ENCODE measurements around the gene NINL.
"Not testable (repeated sequence)": the region's sequence is repeated elsewhere in the genome, so short reads cannot be mapped to it uniquely, and the experiment has no call there.

Gene NINL

DNA sequence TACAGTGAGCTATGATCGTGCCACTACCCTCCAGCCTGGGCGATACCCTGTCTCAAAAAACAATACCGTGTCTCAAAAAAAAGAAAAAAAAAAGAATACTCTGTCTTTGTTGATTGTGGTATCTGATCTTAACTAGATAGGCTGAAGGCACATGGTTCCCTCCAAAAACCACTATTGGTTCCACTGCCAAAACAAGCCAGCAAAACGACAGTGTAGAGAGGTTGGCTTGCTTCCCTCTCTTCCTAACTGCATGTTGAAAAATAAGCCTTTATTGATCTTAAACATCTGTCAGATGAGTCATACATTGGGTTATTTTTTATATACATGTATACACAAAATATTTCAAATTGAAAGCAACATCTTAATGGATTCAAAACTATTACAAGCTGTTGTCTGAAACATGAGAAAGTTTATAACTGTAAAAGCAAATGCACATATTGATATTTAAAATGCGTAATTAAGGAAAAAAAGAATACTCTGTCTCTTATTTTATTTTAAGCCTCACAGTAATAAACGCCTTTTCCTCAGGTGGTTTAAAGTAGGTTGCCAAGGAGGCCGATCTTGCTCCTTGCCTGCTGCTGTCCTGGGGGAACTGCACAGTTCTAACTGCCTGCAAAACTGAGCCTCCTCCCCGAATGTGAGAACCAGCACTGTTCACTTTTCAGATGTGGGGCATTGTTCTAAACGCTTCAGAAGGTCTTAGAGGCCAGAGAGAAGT lies 7.0 kb upstream of the NINL start:
- DNase-seq = no peak

DNA sequence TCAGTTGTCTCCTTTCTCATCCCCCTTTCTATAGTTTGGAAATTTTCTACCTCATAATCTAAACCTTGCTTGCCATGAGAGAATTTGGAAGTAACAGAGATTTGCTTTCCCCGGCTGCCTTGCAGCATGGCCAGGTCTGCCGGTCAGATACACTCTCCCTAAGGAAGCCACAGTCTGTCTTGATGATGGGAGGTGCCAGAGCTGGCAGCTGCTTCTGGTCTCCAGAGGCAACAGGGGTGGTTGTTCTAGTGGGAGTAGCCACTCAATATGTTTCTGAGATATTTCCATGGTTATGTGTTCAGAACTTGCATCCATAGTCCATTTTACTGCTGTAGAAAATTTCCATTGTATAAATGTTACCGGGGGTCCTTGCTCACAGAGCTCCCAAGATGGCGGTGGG lies 5.4 kb upstream of the NINL start:
- DNase-seq = not testable (repeated sequence)

DNA sequence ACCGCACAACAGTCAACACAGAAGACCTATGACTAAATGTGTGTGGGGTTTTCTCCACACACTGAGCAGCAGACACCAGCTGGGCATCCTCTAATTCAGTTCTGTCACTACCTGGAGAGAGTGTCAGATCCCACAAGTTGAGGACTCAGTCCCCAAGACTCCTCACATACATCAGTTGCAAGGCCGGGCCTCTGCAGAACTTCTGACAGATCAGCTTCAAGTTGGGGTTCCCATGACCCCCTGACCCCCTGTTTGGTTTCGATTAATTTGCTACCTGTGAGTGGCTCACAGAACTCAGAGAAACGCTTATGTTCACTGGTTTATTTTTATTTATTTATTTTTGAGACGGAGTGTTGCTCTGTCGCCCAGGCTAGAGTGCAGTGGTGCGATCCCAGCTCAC lies 3.2 kb upstream of the NINL start:
- DNase-seq = no peak

DNA sequence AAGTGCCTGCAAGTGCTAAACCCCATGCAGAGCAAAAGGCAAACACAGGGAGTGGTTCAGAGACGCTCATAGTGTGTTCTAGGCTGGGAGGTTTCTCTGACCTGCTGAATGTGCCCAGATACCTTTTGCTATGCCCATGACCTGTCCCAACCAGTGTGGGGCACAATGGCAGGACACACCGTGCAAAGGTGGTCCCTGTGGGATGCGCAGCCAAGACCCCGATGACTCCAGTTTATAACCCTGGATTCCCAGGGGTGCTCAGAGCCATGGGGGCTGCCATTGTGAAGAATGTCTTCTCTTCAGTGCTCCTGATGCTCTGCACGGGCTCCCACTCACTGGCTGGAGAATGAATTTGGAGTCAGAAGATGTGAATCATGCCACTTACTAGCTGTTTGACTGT lies 2.2 kb upstream of the NINL start:
- DNase-seq = no peak

DNA sequence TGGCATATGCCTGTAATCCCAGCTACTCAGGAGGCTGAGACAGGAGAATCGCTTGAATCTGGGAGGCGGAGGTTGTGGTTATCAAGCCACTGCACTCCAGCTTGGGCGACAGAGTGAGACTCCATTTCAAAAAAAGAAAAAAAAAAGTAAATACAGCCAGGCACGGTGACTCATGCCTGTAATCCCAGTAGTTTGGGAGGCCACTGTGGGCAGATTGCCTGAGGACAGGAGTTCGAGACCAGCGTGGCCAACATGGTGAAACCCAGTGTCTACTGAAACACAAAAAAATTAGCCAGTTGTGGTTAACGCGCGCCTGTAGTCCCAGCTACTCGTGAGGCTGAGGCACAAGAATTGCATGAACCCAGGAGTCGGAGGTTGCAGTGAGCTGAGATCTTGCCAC lies 1.5 kb upstream of the NINL start:
- DNase-seq = no peak

DNA sequence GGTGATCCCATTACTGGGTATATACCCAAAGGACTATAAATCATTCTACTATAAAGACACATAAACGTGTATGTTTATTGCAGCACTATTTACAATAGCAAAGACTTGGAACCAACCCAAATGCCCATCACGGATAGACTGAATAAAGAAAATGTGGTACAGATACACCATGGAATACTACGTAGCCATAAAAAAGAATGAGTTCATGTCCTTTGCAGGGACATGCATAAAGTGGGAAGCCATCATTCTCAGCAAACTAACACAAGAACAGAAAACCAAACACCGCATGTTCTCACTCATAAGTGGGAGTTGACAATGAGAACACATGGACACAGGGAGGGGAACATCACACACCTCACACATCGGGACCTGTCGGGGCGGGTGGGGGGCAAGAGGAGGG lies 1.7 kb downstream of the NINL start:
- not testable (repeated sequence) for DNase-seq

DNA sequence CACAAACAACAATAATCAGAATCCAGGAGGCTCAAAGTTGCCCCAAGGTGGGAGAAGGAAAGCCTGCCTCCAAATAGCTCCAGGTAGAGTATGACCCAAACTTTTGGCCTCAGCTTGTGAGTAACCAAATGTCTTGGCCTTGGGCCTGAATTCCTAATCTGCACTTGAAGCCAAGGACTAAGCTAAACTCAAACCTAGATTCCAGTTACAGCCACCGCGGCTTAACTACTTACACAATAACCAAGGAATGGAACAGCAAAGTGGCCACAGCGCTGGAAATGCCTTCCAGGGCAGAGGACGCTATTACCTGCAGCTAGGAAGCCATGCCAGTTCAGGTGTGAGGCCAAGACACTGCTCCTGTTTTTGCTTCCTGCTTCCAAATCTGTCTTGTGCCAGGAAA lies 4.6 kb downstream of the NINL start:
- DNase-seq = no peak

DNA sequence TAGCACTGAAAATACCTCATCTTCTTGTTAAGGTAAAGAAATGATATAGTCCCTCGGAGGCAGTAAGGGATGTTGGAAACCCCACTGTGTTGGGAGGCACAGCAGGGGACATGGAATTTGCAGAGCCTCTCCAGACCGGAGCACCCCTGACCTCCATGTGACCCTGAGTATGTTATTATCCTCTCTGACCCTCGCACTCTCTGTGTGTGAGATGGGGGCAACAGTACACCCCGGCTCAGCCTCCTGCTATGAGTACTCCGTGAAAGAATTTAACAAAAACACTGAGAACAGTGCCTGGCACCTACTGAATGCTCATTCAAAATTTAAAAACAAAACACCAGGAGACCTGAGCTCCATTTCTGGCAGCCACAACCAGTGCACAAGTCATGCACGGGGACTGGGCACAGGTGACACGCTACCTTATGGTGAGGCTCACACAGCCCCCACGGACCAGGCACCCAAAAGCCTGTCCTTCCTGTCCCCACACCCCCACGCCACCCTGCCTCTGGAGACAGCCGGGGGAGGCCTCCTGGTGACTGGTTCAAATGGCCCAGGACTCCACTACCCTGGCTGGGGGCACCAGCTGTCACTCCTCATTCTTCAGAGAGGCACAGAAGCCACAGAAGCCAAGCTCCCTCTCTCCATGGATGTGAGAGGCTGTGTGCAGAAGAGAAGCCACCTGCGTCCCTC lies 6.1 kb downstream of the NINL start:
- no peak for DNase-seq

DNA sequence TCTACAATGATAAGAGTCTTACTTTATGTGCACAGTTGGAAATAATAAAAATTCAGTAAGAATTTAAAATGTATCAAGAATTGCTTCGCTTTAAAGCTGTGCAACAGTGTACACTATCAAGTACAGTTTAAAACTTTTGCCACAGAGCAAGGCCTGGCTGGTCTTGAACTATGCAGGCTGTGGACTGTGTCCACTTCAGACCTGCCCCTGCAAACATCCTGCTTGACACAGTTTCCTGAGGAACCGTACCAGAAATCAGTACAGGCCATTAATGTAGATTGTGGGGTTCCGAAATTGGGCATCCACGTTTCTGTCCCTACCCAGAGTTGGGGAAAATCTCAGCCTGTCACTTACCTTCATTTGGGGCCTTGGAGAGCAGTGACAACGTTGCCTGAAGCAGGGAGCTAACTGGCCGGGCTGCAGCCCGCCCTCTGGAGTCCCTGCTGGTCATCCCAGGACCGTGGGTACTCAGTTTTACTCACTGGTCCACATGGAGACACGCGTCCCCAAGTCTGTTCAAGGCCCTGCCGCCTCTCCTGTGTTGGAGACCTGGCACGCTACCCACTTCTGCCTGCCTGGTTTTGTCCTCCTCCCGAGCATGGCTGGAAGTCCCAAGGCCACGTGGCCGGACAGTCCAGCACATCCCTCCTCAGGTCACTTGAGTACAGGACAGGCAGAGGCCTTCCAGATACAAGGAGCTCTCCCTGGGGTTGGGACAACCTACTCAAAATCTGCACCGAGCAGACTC lies 8.4 kb downstream of the NINL start:
- DNase-seq = no peak

DNA sequence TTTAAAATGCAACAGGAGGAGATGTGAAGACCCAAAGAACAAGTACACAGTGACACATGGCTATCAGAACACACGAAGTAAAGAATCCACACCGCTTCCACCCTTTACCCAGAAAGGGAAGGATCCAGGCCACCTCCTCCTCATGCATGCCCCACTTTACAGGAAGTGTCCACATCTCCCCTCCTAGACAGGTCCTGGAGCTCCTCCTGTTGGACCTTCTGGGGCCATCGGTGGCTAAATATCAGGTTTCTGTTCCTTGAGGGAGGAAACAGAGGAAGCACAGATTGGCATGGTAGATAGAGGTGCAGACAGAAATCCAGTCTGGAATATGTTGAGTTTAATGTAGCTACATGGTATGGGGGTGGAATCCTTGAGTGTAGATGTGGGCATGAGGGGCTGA lies 10.9 kb downstream of the NINL start:
- peak; percentile 32 to 58 (median 57) for DNase-seq

DNA sequence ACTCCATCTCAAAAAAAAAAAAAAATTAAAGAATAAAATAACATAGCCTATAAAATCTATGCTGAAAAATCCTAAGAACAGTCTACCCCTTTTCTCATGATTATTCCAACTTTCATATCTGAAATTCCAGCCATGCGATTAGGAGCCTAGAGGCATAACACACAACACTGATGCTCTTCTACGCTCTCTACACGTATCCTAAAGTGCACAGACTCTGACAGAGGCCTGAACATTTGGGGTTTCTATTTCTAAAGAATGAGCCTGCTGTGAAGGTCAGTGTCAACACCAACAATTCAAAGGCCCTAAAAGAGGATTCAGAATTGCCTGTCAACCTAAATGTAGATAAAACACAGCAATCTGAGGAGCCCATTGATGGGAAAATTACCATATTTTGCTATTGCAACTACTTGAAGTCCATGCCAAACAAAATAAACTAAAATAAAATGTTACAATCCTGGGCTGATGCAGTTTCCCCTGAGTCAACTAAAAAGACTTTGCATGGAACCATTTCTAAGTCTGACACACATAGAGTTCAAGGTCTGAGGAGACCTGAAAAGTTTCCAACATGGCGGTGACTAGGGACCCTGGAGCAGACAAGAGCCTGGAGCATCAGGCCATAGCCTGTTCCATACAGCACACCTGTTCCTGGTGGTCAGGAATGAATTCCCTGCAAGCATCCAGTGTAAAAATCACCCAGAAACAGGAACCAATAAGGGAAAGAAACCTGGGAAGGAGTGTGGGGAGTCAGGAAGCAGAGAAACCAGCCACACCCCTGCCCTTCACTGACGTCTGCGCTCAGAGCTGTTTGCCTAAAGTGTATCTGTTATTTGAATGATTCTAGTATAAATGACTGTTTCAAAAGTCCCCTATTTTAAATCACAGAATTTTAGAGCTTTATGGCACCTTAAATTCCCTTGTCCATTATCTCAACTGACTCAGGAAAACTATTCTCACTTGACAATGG lies 11.8 kb downstream of the NINL start:
- no peak for DNase-seq

DNA sequence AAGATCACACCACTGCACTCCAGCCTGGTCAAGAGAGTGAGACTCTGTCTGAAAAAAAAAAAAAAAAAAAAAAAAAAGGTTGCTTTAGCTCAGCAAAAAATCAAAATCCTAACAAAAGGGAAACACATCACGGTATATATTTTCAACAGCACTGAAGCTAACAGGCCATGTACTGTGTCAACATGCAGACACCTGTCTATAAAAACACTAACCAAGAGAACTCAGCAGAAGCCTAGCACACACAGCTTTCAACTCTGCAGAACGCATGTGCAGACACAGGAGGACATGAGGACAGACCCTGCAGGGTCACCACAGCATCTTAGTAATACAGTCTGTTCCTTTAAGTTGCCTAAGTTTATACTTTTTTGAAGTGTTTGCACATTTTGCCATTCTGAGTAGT lies 13.5 kb downstream of the NINL start:
- DNase-seq = no peak

DNA sequence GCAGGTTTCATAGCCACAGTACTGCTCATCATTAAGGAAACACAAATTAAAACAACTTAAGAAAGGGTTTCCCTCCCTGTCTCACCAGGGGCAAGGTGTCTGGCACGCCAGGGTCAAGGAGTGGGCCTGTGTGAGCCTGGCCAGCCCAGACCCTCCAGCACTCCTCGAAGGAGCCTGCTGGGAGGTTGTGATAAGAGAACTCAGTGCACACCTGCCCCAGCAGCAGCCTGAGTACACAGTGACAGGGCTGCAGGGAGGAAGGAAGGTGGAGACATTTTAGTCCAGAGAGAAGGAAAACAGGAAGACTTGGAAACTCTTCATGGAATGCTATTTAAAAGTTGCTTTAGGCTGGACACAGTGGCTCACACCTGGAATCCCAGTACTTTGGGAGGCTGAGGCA lies 14.1 kb downstream of the NINL start:
- no peak for DNase-seq

DNA sequence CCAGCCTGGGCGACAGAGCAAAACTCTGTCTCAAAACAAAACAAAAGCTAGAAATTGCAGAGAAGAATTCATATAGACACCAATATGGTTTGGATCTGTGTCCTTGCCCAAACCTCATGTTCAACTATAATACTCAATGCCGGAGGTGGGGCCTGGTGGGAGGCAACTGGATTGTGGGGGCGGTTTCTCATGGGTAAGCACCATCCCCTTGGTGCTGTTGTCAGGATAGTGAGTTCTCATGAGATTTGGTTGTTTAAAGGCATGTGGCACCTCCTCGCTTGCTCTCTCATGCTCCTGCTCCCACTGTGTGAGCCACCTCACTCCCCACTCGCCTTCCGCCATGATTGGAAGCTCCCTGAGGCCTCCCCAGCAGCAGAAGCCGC lies 15.2 kb downstream of the NINL start:
- DNase-seq = no peak

DNA sequence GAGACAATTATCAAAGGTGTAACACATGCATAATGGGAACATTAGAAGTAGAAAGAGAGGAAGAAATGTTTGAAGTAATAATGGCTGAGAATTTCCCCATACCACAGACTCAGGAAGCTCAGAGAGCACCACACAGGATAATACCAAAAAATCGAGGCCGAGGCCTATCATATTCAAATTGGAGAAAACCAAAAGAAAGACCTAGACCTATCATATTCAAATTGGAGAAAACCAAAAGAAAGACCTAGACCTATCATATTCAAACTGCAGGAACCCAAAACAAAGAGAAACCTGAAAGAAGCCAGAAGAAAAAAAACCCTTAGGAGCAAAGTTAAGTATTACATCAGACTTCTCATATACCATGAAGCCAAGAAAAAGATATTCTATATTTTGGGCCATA lies 18.0 kb downstream of the NINL start:
- DNase-seq = no peak

DNA sequence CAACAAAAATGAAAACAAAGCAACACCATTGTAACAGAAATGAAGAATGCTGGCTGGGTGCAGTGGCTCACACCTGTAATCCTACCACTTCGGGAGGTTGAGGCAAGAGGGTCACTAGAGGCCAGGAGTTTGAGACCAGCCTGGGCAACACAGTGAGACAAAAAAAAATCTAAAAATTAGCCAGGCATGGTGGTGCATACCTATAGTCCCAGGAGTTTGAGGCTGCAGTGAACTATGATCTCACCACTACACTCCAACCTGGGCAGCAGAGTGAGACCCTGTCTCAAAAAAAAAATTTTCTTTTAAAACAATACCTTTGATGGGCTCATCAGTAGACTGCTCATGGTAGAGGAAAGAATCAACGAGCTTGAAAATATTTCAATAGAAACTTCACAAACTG lies 18.5 kb downstream of the NINL start:
- no peak for DNase-seq

DNA sequence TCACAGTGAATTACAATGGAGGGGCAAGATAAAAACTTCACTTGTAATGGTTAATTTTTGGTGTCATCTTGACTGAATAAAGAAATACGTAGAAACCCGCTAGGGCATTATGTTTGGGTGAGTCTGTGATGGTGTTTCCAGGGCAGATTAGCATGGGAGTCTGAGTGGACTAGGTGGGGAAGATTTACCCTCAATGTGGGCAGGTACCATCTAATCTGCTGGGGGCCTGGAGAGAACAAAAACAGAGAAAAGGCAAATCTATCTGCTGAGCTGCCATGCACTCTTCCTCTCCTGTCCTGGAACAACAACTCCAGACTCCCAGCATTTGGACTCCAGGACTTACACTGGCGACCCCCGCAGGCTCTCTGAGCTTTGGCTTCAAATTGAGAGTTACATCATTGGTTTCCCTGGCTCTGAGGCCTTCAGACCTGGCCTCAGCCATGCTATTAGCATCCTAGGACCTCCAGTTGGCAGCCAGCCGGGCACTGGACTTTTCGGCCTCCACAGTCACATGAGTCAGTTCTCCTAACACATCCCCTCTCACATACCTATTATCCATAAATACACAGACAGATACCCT lies 19.7 kb downstream of the NINL start:
- no peak for DNase-seq

DNA sequence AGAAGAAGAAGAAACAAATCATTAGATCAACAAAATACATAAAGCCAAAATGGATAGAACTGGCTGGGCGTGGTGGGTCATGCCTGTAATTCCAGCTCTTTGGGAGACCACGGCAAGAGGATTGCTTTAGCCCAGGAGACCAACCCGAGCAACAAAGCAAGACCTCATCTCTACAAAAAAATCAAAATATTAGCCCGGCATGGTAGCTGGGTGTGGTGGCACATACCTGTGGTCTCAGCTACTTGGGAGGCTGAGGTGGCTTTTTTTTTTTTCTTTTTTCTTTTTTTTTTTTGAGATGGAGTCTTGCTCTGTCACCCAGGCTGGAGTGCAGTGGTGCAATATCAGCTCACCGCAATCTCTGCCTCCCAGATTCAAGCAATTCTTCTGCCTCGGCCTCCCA lies 21.5 kb downstream of the NINL start:
- DNase-seq = no peak

DNA sequence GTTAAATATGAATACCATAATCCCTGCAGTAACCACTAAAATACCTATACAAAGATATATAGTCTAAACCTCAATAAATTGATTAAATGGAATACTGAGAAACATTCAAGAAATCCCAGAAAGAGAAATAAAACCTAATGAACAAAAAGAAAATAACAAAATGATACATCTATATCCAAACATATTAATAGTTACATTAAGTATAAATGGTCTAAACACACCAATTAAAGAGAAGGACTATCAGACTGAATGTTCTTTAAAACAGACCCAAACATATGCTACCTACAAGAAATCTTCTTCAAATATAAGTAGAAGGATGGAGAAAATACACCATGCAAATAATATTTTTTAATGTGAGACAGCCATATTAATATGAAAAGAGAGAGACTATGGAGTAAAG lies 22.0 kb downstream of the NINL start:
- no peak for DNase-seq

DNA sequence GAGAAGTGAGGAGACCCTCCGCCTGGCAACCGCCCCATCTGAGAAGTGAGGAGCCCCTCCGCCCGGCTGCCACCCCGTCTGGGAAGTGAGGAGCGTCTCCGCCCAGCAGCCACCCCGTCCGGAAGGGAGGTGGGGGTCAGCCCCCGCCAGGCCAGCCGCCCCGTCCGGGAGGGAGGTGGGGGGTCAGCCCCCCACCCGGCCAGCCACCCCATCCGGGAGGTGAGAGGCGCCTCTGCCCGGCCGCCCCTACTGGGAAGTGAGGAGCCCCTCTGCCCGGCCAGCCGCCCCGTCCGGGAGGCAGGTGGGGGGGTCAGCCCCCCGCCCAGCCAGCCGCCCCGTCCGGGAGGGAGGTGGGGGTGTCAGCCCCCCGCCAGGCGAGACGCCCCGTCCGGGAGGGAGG lies 23.6 kb downstream of the NINL start:
- DNase-seq = not testable (repeated sequence)

DNA sequence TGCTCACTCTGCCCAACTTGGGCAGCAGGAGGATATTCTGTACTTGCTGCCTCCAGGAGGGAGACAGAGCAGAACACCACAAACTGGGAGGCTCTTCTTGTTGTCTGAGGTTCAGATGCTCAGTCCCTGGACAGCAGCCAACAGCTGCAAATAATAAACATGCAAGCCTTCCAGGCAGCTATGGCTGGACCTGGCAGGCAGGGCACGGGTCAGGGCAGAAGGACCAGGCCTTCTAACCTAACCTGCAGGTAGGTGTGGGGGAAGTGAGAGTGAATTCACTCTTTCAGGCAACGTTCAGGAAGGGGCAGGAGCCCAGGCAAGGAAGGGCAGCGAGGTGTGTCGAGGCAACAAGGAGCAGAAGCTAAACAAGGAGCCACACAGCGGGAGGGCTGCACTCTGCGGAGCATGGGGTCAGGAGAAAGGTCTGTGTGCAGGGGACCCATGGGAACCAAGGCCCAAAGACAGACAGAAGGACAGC lies 31.5 kb downstream of the NINL start:
- no peak for DNase-seq

DNA sequence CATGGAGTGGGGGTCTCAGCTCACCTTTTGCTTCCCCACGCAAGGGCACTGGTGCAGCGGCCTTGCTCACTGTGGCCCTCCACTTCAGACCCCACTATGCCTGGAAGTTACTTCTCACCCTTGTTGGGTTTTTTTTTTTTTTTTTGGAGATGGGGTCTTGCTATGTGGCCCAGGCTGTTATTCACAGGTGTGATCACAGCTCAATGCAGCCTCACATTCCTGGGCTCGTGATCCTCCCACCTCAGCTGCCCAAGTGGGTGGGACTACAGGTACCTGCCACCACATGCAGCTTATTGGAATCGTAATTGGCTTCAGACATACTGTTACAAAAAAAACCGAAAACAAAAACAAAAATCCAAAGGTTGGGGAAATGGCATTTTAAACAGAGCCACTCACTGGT lies 32.4 kb downstream of the NINL start:
- DNase-seq = no peak
